Measurements from ENCODE around the gene TXNDC17. TPM values are rescaled to one million over a fixed set of nuclear protein-coding genes. Genes with fewer than 3 reads are reported as not detected.
"Not testable (repeated sequence)": the region's sequence is repeated elsewhere in the genome, so short reads cannot be mapped to it uniquely, and the experiment has no call there.

The TXNDC17 gene
- total RNA-seq (100 to 1,000 TPM; 105 to 110 TPM), polyA plus RNA-seq (98.0 TPM)

DNA sequence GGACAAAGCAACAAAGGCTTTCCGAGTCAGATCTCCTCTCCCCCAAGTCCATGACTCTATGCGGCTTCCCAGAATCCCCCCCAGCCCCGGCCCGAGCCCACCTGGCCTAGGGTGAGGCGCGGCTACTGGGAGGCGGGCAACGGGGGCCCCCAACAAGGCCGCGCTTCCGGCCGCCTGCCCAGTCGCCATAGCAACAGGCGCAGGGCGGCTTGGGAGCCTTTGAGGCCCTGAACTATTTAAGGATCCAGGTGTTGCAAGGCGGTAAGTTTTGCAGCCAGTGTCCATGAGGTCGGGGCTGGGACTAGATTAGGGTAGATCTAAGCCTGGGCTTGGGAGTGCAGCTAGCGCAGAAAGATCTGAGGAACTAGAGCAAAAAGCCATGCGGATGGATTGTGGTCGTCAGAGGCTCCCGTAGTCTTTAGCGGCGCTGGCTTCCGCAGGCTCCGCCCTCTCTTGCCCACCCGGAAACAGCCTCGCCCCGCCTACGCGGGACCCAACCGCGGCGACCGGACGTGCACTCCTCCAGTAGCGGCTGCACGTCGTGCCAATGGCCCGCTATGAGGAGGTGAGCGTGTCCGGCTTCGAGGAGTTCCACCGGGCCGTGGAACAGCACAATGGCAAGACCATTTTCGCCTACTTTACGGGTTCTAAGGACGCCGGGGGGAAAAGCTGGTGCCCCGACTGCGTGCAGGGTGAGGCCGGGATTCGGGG, at the start of gene TXNDC17, which contains the start of gene KIAA0753:
Gene TXNDC17, plus strand, starts transcription at position 525 of the 711 bp plus-strand sequence. Its CDS starts 23 bp downstream, at position 548.
Gene KIAA0753, minus strand, starts transcription at position 176 of the 711 bp plus-strand sequence. CDS start 5,608 bp downstream, outside the sequence.
- peak within 1 kb of the TSS; percentile 66 for H3K4me3 ChIP-seq (ENCODE audit: low read length)
- DNase-seq: peak; percentile 84 to 93 (median 89)
- H3K4me1 ChIP-seq (ENCODE audit: insufficient read depth, low read length): peaks cover 25% of the 10 kb centered on the region
- no peaks in the 10 kb centered on the region for H3K27me3 ChIP-seq (ENCODE audit: insufficient read depth, low read length, poor library complexity, severe bottlenecking)
- CTCF ChIA-PET: interaction anchor here (1.2 to 1.6 kb wide), 4 partner anchors 10 to 168 kb away, joined by 3 to 7 read pairs (median 4); partner anchors contain the start of genes C17orf100 and MED31
- no peaks in the 10 kb centered on the region for H3K9me3 ChIP-seq (ENCODE audit: low read length)
- Mint-ChIP-seq H3K27ac (peak within 1 kb of the TSS; percentile 95 to 99 (median 98)), H3K36me3 (peaks cover 0 to 42% (median 5%) of the 10 kb centered on the region in 3 donors), H3K27me3 (peaks cover 0 to 3% of the 10 kb centered on the region in 2 donors), H3K4me1 (peaks cover 38 to 64% (median 54%) of the 10 kb centered on the region in 3 donors), H3K4me3 (peak within 1 kb of the TSS; percentile 93 to 96 (median 95)), H3K9me3 (no peaks in the 10 kb centered on the region)
- POLR2A ChIA-PET: interaction anchor here (0.7 to 2.1 kb wide), 4 partner anchors 10 to 1056 kb away, joined by 3 to 11 read pairs (median 6); partner anchors contain the start of genes C17orf100 and MED31
- H3K36me3 ChIP-seq (ENCODE audit: insufficient read depth, low read length): peaks cover 9% of the 10 kb centered on the region
- H3K27ac ChIP-seq (ENCODE audit: low read depth, low read length): peak within 1 kb of the TSS; percentile 82

DNA sequence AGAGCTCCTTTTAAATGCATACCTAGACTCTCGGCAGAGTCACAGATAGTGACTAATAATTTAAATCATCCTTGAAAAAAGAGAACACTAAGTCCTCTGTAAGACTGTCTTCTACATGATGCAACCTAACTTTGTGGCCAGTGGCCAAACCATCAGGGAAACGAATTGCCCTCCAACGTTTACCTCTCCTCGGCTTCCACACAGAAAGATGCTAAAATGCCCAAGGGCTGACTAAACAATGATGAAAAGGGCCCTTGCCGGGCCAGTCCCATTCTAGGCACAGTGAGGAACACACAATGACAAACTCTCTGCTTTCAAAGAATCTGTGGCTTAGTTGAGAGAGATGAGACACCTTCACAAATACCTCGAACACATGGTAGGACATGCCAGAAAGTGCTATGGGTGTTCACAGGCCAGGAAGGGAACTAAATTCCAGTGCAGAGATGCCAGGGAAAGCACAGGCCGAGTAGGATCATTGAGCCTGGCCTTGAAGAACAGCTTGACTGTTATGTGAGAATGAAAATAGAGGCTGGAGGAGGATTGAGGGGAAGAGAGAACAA, 49.2 kb upstream of the TXNDC17 start:
- peaks cover 33% of the 10 kb centered on the region for H3K36me3 ChIP-seq (ENCODE audit: insufficient read depth, low read length)
- H3K27ac Mint-ChIP-seq: peak overlapping the region in 1 of 8 donors; percentile 56
- POLR2A ChIA-PET: no interaction called here

DNA sequence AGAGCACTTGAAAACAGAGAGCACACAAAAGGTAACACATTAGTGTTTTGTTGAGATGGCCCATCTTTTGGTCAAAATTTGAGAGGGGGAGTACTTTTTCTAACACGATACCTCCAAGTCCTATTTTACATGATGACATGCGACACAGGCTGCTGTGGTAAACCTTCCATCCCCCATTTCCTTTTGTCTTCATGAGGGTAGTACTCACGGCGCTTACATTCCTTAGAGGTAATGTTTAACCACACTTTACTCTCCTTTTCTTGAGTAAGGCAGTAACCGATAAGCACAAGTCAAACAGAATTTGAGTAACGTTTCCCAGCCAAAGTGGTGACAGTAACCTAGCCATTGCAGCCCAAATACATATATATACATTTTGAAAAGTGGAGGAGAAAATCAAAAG, 48.7 kb upstream of the TXNDC17 start:
- H3K4me1 Mint-ChIP-seq: no peaks in the 10 kb centered on the region
- H3K36me3 ChIP-seq (ENCODE audit: insufficient read depth, low read length): peaks cover 32% of the 10 kb centered on the region

More for the DNA sequence above, 49.2 kb upstream of the TXNDC17 start:
- Histone ChIP-seq H3K27ac (ENCODE audit: low read depth, low read length) (no peak overlapping the region), H3K4me3 (ENCODE audit: low read length) (no peak overlapping the region), H3K4me1 (ENCODE audit: insufficient read depth, low read length) (no peaks in the 10 kb centered on the region), H3K27me3 (ENCODE audit: insufficient read depth, low read length, poor library complexity, severe bottlenecking) (no peaks in the 10 kb centered on the region), H3K9me3 (ENCODE audit: low read length) (no peaks in the 10 kb centered on the region)
- H3K4me1 Mint-ChIP-seq: no peaks in the 10 kb centered on the region
- H3K27me3 Mint-ChIP-seq: no peaks in the 10 kb centered on the region
- H3K36me3 Mint-ChIP-seq: peaks cover 24 to 91% (median 39%) of the 10 kb centered on the region in 3 donors
- DNase-seq: no peak
- no peak overlapping the region for H3K4me3 Mint-ChIP-seq
- H3K9me3 Mint-ChIP-seq: no peaks in the 10 kb centered on the region
- CTCF ChIA-PET: no interaction called here

DNA sequence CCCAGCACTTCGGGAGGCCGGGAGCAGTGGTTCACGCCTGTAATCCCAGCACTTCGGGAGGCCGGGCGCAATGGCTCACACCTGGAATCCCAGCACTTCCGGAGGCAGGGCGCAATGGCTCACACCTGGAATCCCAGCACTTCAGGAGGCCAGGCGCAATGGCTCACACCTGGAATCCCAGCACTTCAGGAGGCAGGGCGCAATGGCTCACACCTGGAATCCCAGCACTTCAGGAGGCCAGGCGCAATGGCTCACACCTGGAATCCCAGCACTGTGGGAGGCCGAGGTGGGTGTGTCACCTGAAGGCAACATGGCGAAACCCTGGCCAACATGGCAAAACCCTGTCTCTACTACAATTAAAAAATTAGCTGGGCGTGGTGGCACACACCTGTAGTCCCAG, 47.5 kb upstream of the TXNDC17 start:
- H3K27me3 ChIP-seq (ENCODE audit: insufficient read depth, low read length, poor library complexity, severe bottlenecking); CTCF ChIA-PET; H3K9me3 Mint-ChIP-seq; H3K4me1 Mint-ChIP-seq; H3K9me3 ChIP-seq (ENCODE audit: low read length); H3K4me3 Mint-ChIP-seq; H3K4me1 ChIP-seq (ENCODE audit: insufficient read depth, low read length); H3K27me3 Mint-ChIP-seq; DNase-seq; H3K27ac Mint-ChIP-seq; H3K4me3 ChIP-seq (ENCODE audit: low read length); H3K27ac ChIP-seq (ENCODE audit: low read depth, low read length); POLR2A ChIA-PET: not testable (repeated sequence)
- peaks cover 37% of the 10 kb centered on the region for H3K36me3 ChIP-seq (ENCODE audit: insufficient read depth, low read length)
- peaks cover 13 to 92% (median 36%) of the 10 kb centered on the region in 3 donors for H3K36me3 Mint-ChIP-seq

More for the DNA sequence above, 48.7 kb upstream of the TXNDC17 start:
- H3K9me3 Mint-ChIP-seq: no peaks in the 10 kb centered on the region
- no peak overlapping the region for H3K4me3 Mint-ChIP-seq
- Histone ChIP-seq H3K9me3 (ENCODE audit: low read length) (no peaks in the 10 kb centered on the region), H3K27ac (ENCODE audit: low read depth, low read length) (no peak overlapping the region), H3K27me3 (ENCODE audit: insufficient read depth, low read length, poor library complexity, severe bottlenecking) (no peaks in the 10 kb centered on the region), H3K4me3 (ENCODE audit: low read length) (no peak overlapping the region), H3K4me1 (ENCODE audit: insufficient read depth, low read length) (no peaks in the 10 kb centered on the region)
- H3K27me3 Mint-ChIP-seq: no peaks in the 10 kb centered on the region
- H3K36me3 Mint-ChIP-seq: peaks cover 24 to 93% (median 43%) of the 10 kb centered on the region in 3 donors
- POLR2A ChIA-PET: no interaction called here
- CTCF ChIA-PET: no interaction called here
- no peak for DNase-seq
- peak overlapping the region in 1 of 8 donors; percentile 56 for H3K27ac Mint-ChIP-seq

DNA sequence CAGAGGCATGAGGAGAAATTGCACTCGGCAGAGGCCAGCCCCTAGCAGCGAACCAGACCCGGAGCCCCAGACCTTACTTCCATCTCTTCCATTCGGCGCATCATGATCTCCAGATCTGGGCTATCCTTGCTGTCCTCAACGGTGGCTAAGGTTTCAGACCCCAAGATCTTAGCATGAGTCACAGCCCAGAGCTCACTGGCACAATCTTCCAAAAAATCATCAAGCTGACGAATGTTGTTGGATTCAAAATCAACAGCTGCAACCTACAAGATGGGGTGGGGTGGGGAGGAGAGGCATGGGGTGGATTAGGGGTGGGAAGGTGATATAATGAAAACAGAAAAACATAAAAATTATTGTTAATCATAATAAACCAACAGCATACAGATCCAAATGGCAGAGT, 44.8 kb upstream of the TXNDC17 start:
- POLR2A ChIA-PET: no interaction called here
- no peak for DNase-seq
- H3K4me1 Mint-ChIP-seq: no peaks in the 10 kb centered on the region
- H3K36me3 Mint-ChIP-seq: peaks cover 7 to 92% (median 33%) of the 10 kb centered on the region in 3 donors
- H3K27me3 Mint-ChIP-seq: no peaks in the 10 kb centered on the region
- peak overlapping the region in 1 of 8 donors; percentile 51 for H3K27ac Mint-ChIP-seq
- no peaks in the 10 kb centered on the region for H3K9me3 Mint-ChIP-seq
- Histone ChIP-seq H3K4me1 (ENCODE audit: insufficient read depth, low read length) (no peaks in the 10 kb centered on the region), H3K9me3 (ENCODE audit: low read length) (no peaks in the 10 kb centered on the region), H3K36me3 (ENCODE audit: insufficient read depth, low read length) (peaks cover 21% of the 10 kb centered on the region), H3K27ac (ENCODE audit: low read depth, low read length) (no peak overlapping the region), H3K4me3 (ENCODE audit: low read length) (no peak overlapping the region), H3K27me3 (ENCODE audit: insufficient read depth, low read length, poor library complexity, severe bottlenecking) (no peaks in the 10 kb centered on the region)
- CTCF ChIA-PET: no interaction called here
- H3K4me3 Mint-ChIP-seq: no peak overlapping the region

DNA sequence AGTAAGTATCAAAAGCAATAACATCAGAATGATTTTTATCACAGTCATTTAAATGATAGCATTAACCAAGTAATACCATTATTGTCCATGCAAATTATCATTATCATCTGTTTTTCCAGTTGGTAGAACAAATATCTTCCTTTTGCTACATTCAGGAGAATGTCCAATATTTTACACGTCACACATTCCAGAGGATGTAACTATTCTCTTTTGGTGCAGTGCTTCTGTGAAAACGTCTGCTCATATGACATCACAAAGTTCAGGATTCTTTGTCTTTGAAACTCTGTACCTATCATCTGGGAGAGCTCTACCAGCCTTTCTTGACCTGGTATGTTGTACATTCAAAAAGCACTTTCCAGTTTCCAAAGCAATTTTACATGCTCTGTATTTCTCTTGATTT, 44.3 kb upstream of the TXNDC17 start:
- no peak overlapping the region for H3K4me3 ChIP-seq (ENCODE audit: low read length)
- Mint-ChIP-seq H3K27ac (no peak overlapping the region), H3K36me3 (peaks cover 7 to 92% (median 32%) of the 10 kb centered on the region in 3 donors), H3K27me3 (no peaks in the 10 kb centered on the region), H3K4me1 (no peaks in the 10 kb centered on the region), H3K9me3 (no peaks in the 10 kb centered on the region), H3K4me3 (no peak overlapping the region)
- H3K27ac ChIP-seq (ENCODE audit: low read depth, low read length): no peak overlapping the region
- peaks cover 21% of the 10 kb centered on the region for H3K36me3 ChIP-seq (ENCODE audit: insufficient read depth, low read length)
- no peaks in the 10 kb centered on the region for H3K9me3 ChIP-seq (ENCODE audit: low read length)
- no peaks in the 10 kb centered on the region for H3K27me3 ChIP-seq (ENCODE audit: insufficient read depth, low read length, poor library complexity, severe bottlenecking)
- no peak for DNase-seq
- ChIA-PET POLR2A (no interaction called here), CTCF (no interaction called here)
- no peaks in the 10 kb centered on the region for H3K4me1 ChIP-seq (ENCODE audit: insufficient read depth, low read length)

DNA sequence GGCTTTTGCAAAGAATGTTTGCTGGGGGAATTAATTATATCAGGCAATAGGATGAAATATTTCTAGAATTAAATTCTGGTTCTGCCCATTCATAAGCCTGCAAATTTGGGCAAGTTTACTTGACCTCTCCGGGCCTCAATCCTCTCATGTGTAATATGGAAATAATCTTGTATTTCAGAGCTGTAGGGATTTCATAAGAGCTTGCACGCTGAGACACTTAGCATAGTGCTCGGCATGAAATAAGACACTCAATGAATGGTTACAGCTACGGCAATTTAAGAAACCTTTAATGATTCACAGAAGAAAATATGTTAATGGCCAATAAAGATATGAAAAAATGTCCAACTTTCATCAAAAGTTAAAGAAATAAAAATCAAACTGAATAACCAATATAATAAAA, 43.9 kb upstream of the TXNDC17 start:
- H3K9me3 Mint-ChIP-seq: no peaks in the 10 kb centered on the region
- Histone ChIP-seq H3K9me3 (ENCODE audit: low read length) (no peaks in the 10 kb centered on the region), H3K27me3 (ENCODE audit: insufficient read depth, low read length, poor library complexity, severe bottlenecking) (no peaks in the 10 kb centered on the region), H3K4me1 (ENCODE audit: insufficient read depth, low read length) (no peaks in the 10 kb centered on the region), H3K36me3 (ENCODE audit: insufficient read depth, low read length) (peaks cover 21% of the 10 kb centered on the region), H3K27ac (ENCODE audit: low read depth, low read length) (no peak overlapping the region), H3K4me3 (ENCODE audit: low read length) (no peak overlapping the region)
- H3K27ac Mint-ChIP-seq: peak overlapping the region in 2 of 8 donors; percentile 20 to 21
- POLR2A ChIA-PET: no interaction called here
- CTCF ChIA-PET: no interaction called here
- no peak overlapping the region for H3K4me3 Mint-ChIP-seq
- H3K4me1 Mint-ChIP-seq: peaks cover 0 to 2% (median 0%) of the 10 kb centered on the region in 3 donors
- H3K27me3 Mint-ChIP-seq: no peaks in the 10 kb centered on the region
- H3K36me3 Mint-ChIP-seq: peaks cover 2 to 90% (median 28%) of the 10 kb centered on the region in 3 donors
- no peak for DNase-seq

DNA sequence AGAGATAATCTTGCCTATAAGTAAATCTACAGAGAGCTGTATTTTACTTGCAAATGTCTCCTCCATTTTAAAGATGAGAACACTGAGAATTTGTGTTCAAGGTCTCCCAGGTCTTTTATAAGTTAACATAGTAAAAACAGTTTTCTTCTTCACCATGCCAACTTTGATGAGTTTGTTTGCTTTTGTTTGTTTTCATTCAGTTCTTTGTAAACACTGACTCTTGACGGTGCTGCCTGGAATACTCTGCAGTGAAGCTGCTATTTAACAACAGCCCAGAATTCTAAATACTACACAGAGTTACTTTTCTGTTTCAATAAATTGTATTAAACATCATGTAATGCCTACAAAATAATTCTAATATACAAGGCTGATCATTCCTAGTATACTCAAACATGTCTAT, 43.1 kb upstream of the TXNDC17 start:
- no peaks in the 10 kb centered on the region for H3K9me3 ChIP-seq (ENCODE audit: low read length)
- no peak for DNase-seq
- H3K27ac Mint-ChIP-seq: no peak overlapping the region
- ChIA-PET CTCF (no interaction called here), POLR2A (no interaction called here)
- H3K27ac ChIP-seq (ENCODE audit: low read depth, low read length): no peak overlapping the region
- no peaks in the 10 kb centered on the region for H3K9me3 Mint-ChIP-seq
- H3K4me1 Mint-ChIP-seq: peaks cover 0 to 3% (median 0%) of the 10 kb centered on the region in 3 donors
- no peak overlapping the region for H3K4me3 ChIP-seq (ENCODE audit: low read length)
- H3K36me3 Mint-ChIP-seq: peaks cover 0 to 89% (median 27%) of the 10 kb centered on the region in 3 donors
- H3K36me3 ChIP-seq (ENCODE audit: insufficient read depth, low read length): peaks cover 21% of the 10 kb centered on the region
- no peaks in the 10 kb centered on the region for H3K4me1 ChIP-seq (ENCODE audit: insufficient read depth, low read length)
- no peaks in the 10 kb centered on the region for H3K27me3 Mint-ChIP-seq
- no peak overlapping the region for H3K4me3 Mint-ChIP-seq
- no peaks in the 10 kb centered on the region for H3K27me3 ChIP-seq (ENCODE audit: insufficient read depth, low read length, poor library complexity, severe bottlenecking)
